ENCODE data around the gene ARMH4.

DNA sequence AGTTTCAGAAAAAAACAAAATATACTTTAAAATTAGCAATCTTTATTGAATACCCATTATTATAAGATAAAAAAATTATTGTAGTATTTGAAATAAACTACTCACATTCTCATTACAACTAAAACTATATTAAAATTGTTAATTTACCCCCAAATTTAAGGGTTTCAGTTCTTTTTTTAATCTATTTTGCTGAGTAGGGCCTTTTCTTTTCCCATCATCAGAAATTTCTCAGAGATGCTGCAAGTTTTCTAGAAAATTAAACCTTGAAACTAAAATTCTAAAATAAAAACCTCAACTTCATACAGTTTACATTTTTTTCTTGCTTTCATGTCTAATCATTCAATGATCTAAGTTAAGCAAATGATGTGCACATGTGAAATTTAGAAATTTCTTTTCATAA is 10.1 kb downstream of the ARMH4 start:
- TF ChIP-seq, protein P1, sequence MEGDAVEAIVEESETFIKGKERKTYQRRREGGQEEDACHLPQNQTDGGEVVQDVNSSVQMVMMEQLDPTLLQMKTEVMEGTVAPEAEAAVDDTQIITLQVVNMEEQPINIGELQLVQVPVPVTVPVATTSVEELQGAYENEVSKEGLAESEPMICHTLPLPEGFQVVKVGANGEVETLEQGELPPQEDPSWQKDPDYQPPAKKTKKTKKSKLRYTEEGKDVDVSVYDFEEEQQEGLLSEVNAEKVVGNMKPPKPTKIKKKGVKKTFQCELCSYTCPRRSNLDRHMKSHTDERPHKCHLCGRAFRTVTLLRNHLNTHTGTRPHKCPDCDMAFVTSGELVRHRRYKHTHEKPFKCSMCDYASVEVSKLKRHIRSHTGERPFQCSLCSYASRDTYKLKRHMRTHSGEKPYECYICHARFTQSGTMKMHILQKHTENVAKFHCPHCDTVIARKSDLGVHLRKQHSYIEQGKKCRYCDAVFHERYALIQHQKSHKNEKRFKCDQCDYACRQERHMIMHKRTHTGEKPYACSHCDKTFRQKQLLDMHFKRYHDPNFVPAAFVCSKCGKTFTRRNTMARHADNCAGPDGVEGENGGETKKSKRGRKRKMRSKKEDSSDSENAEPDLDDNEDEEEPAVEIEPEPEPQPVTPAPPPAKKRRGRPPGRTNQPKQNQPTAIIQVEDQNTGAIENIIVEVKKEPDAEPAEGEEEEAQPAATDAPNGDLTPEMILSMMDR (IDR thresholded peaks at IDR 0.05), result no peak
- TF ChIP-seq POLR2AphosphoS5 (IDR thresholded peaks at IDR 0.05) (no peak), POLR2A (IDR thresholded peaks at IDR 0.05) (no peak)

Data from transverse colon (tissue), 4 donors.